ENCODE results near the gene C16orf96. TPM values are rescaled to one million over a fixed set of nuclear protein-coding genes. Genes with fewer than 3 reads are reported as not detected.

The C16orf96 gene
- total and polyA plus RNA-seq, 2 of the 8 experiments (the other 6 are each of a cell fraction or from before 2014, with no cell fraction given): 1.0 to 1.3 TPM

DNA sequence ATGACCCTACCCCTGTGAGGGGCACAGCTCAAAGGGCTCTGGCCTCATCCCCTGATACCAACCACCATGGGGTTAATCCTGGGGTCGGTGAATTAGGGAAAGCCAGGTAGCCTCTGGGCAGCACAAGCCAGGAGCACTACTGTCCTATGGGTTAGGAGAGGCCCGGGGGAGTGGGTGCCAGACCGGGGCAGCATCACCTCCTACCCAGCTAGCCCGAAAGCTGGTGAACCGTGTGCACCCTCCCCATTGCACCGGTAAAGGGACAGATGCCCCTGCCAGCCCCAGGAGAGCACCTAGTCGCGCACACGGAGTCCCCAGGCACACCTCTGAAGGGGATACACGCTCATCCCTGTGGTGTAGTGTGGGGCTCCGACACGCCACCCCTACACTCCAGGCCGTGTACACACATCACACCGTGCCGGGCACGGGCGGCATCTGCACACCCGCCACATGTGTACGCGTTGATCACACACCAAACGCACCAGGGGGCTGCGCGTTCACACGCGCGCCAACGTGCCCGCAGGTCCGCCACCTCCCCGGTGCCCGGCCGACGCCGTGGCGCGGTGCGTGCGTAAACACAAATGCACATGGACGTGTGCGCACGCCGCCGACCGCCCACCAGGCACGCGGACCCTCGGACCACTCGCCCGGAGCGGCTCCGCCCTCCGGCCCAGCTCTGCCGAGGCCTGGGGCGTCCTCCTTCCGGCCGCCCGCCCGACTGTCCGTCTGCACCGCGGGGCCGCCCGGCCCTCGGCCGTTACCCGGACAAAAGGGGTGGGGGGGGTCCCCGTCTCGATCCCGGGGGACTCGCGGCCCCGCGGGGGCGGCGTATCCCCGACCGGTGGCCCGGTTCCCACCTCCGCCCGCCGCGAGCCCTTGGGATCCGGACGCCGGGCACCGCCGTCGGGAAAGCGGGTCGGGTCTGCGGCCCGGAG, 57.8 kb downstream of the C16orf96 start (continued):
- TF ChIP-seq, protein P1, sequence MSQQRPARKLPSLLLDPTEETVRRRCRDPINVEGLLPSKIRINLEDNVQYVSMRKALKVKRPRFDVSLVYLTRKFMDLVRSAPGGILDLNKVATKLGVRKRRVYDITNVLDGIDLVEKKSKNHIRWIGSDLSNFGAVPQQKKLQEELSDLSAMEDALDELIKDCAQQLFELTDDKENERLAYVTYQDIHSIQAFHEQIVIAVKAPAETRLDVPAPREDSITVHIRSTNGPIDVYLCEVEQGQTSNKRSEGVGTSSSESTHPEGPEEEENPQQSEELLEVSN (IDR thresholded peaks at IDR 0.05): peak; percentile 27; the same call in 1 of the 2 replicates
- TF ChIP-seq EGR1 (IDR thresholded peaks at IDR 0.05; ENCODE audit: borderline replicate concordance, low read depth, low read length) (0 out of 2 replicates have a peak, but pooled peaks have one; percentile 18), SP2 (IDR thresholded peaks at IDR 0.05; ENCODE audit: low read length) (no peak), SIN3A (conservative IDR thresholded peaks at IDR 0.05 in 1 of 2, IDR thresholded peaks at IDR 0.05 in 1 of 2; ENCODE audit: low read depth in 1 of 2, low read length in 2 of 2) (peak in 1 of 2 experiments; percentile 55; a peak in 1 of 4 replicates)

Measured in H1 (cell line).